Tibial artery (tissue), 4 donors: ENCODE data around the gene KDM3A.

Source experiments
- DNase-seq, 2 donors: peaks; one replicate each; pipeline ENCODE4 v3.0.0-alpha.2; 2019
- H3K27ac ChIP-seq, 2 donors: fragments of 200-600 bp; sonication (generic) in 1 of 2; 1 replicate in 1 of 2; 2 replicates in 1 of 2; pipeline ENCODE4 v1.5.1; 2018 to 2019; ENCODE audit warnings: mild to moderate bottlenecking in 1 of 2
- H3K27me3 ChIP-seq, 2 donors: fragments of 200-600 bp; sonication (generic) in 1 of 2; one replicate each; pipeline versions ENCODE4 v1.5.1 to v1.6.0; 2016 to 2019
- H3K36me3 ChIP-seq, 3 donors: fragments of 200-600 bp; sonication (generic) in 2 of 3; one replicate each; pipeline ENCODE4 v1.5.1; 2016 to 2019; ENCODE audit warnings: mild to moderate bottlenecking in 2 of 3
- H3K4me1 ChIP-seq, 4 donors: fragments of 200-600 bp; sonication (generic) in 2 of 4; 1 replicate in 3 of 4; 2 replicates in 1 of 4; pipeline ENCODE4 v1.5.1; 2016 to 2019
- H3K4me3 ChIP-seq, 2 donors: fragments of 200-600 bp; sonication (generic) in 1 of 2; 1 replicate in 1 of 2; 2 replicates in 1 of 2; pipeline ENCODE4 v1.5.1; 2018 to 2019; ENCODE audit warnings: mild to moderate bottlenecking in 2 of 2
- H3K9me3 ChIP-seq, 3 donors: fragments of 200-600 bp; sonication (generic) in 1 of 3; one replicate each; pipeline ENCODE4 v1.5.1; 2016 to 2019
- CTCF ChIP-seq, 2 experiments: fragments of 200-600 bp in 1 of 2; fragments of 450-650 bp in 1 of 2; IDR thresholded peaks; one replicate each; pipeline ENCODE4 v1.5.1; 2017 to 2019; ENCODE audit warnings: antibody characterized with exemption in 2 of 2, mild to moderate bottlenecking in 1 of 2, moderate library complexity in 1 of 2
- intact Hi-C: fragments of 100-400 bp; cut with DNase I; formaldehyde crosslinking; loops from one replicate; pipeline ENCODE4 v1.15.0; 2023; ENCODE audit warnings: low total_unique reads

Gene KDM3A

GRCh38 chr2:86413296-86414094 is 27.7 kb upstream of the KDM3A start:
- no peaks in the 10 kb centered on the region for H3K4me1 ChIP-seq
- intact Hi-C loops = no loop called here
- no peak overlapping the region for H3K4me3 ChIP-seq
- H3K27ac ChIP-seq = no peak overlapping the region
- no peak for TF ChIP-seq CTCF (IDR thresholded peaks at IDR 0.05)
- no peak for DNase-seq
- peaks cover 0 to 4% (median 0%) of the 10 kb centered on the region in 3 donors for H3K9me3 ChIP-seq
- H3K27me3 ChIP-seq = peaks cover 0 to 6% of the 10 kb centered on the region in 2 donors
- H3K36me3 ChIP-seq = no peaks in the 10 kb centered on the region

GRCh38 chr2:86414996-86415395 is 26.2 kb upstream of the KDM3A start:
- H3K9me3 ChIP-seq = peaks cover 0 to 4% (median 0%) of the 10 kb centered on the region in 3 donors
- no peak overlapping the region for H3K4me3 ChIP-seq
- intact Hi-C loops = no loop called here
- DNase-seq = no peak
- no peaks in the 10 kb centered on the region for H3K4me1 ChIP-seq
- H3K27me3 ChIP-seq = peaks cover 0 to 6% of the 10 kb centered on the region in 2 donors
- no peak overlapping the region for H3K27ac ChIP-seq
- no peaks in the 10 kb centered on the region for H3K36me3 ChIP-seq
- no peak for TF ChIP-seq CTCF (IDR thresholded peaks at IDR 0.05)

GRCh38 chr2:86416146-86416545 is 25.0 kb upstream of the KDM3A start:
- H3K4me3 ChIP-seq = no peak overlapping the region
- H3K9me3 ChIP-seq = no peaks in the 10 kb centered on the region
- no peak for DNase-seq
- H3K27ac ChIP-seq = no peak overlapping the region
- no peaks in the 10 kb centered on the region for H3K4me1 ChIP-seq
- no peak for TF ChIP-seq CTCF (IDR thresholded peaks at IDR 0.05)
- H3K36me3 ChIP-seq = no peaks in the 10 kb centered on the region
- peaks cover 0 to 6% of the 10 kb centered on the region in 2 donors for H3K27me3 ChIP-seq
- intact Hi-C loops = no loop called here

GRCh38 chr2:86417961-86418360 is 23.2 kb upstream of the KDM3A start:
- no peak for DNase-seq
- intact Hi-C loops = no loop called here
- no peak overlapping the region for H3K4me3 ChIP-seq

GRCh38 chr2:86420913-86421312 is 20.3 kb upstream of the KDM3A start:
- intact Hi-C loops = no loop called here
- DNase-seq = no peak
- no peaks in the 10 kb centered on the region for H3K36me3 ChIP-seq
- no peaks in the 10 kb centered on the region for H3K4me1 ChIP-seq
- no peak overlapping the region for H3K4me3 ChIP-seq
- no peaks in the 10 kb centered on the region for H3K27me3 ChIP-seq
- H3K27ac ChIP-seq = no peak overlapping the region
- no peaks in the 10 kb centered on the region for H3K9me3 ChIP-seq
- no peak for TF ChIP-seq CTCF (IDR thresholded peaks at IDR 0.05)

More at GRCh38 chr2:86417961-86418360, 23.2 kb upstream of the KDM3A start:
- Histone ChIP-seq H3K27ac (no peak overlapping the region), H3K4me1 (no peaks in the 10 kb centered on the region), H3K27me3 (peaks cover 0 to 4% of the 10 kb centered on the region in 2 donors), H3K36me3 (no peaks in the 10 kb centered on the region), H3K9me3 (no peaks in the 10 kb centered on the region)
- no peak for TF ChIP-seq CTCF (IDR thresholded peaks at IDR 0.05)
